Measurements from ENCODE around the gene GPRIN2. TPM values are rescaled to one million over a fixed set of nuclear protein-coding genes. Genes with fewer than 3 reads are reported as not detected.

The GPRIN2 gene
- polyA plus RNA-seq, 1 of the 3 experiments (the other 2 are of a cell fraction), result 0.03 TPM

DNA sequence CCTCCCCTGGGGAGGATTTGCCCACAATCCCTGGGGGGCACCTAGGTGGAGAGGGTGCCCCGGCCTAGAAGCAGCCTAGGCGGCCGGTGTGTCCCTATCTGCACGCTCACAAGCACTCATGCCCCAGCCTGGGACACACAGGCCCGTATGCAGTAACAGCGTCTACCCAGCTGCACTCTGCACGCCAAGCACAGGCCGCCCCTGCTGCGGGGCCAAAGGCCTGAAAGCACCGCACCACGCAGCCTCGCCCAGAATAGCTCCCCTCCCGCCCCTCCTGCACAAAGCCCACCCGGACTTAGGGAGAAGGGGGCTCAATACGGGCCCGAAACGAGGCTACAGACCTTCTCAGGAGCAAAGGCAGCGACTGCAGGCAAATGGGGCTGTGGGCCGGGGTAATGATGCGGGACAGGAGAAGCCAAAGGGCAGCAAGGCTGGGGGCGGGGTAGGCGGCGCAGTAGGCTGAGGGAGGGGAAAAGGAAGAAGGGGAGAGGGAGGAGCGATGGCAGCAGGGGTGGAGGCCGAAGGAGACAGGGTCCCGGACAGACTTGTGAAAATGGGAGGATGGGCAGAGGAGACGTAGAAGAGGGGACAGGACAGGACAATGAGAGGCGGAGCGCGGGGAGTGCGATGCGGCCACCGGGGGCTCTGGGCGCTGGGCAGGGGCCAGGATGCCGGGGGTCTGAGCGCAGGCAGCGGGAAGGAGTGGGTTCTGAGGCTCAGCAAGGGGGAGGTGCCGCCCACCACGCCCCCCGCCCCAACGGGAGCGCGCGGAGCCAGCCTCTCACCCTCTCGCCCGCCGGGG lies 544 bp downstream of the GPRIN2 start:
- Histone ChIP-seq H3K4me3 (ENCODE audit: low read depth in 2 of 2, low read length in 1 of 2) (peak overlapping the region; percentile 45 to 49), H3K36me3 (replicated peaks in 1 of 2; ENCODE audit: control insufficient read depth in 1 of 2, insufficient read depth in 2 of 2, low read length in 1 of 2) (no peaks in the 10 kb centered on the region), H3K9me2 (no peaks in the 10 kb centered on the region), H3F3A (replicated peaks; ENCODE audit: insufficient read depth) (no peaks in the 10 kb centered on the region), H3K79me2 (ENCODE audit: insufficient read depth) (no peaks in the 10 kb centered on the region), H3K9ac (no peak overlapping the region), H3K27ac (ENCODE audit: low read depth in 2 of 2, low read length in 1 of 2) (no peak overlapping the region), H3K27me3 (ENCODE audit: insufficient read depth) (peaks cover 33% of the 10 kb centered on the region), H2AFZ (ENCODE audit: low read depth) (no peak overlapping the region), H4K20me1 (ENCODE audit: insufficient read depth) (no peaks in the 10 kb centered on the region), H3K4me2 (peak overlapping the region; percentile 68; the same call in 1 of the 2 replicates), H3K9me3 (no peaks in the 10 kb centered on the region), H3K4me1 (ENCODE audit: control insufficient read depth in 1 of 2, insufficient read depth in 2 of 2, low read depth in 1 of 2, low read length in 1 of 2) (peaks cover 0 to 3% of the 10 kb centered on the region in 2 experiments; a peak in 1 of 4 replicates)
- DNase-seq, result no peak
- CTCF ChIA-PET, result interaction anchor here (0.5 to 1.3 kb wide), 7 partner anchors 9 to 327 kb away, joined by 3 to 4 read pairs (median 3); no protein-coding TSS in a partner anchor
- POLR2A ChIA-PET, result no interaction called here
- 50% methylated on average over 47 of the region's 47 CpGs for WGBS (ENCODE audit: low lambda C conversion rate)
- TF ChIP-seq ELF1 (IDR thresholded peaks at IDR 0.05) (no peak), YY1 (IDR thresholded peaks at IDR 0.05; ENCODE audit: low read depth) (no peak), TAF1 (IDR thresholded peaks at IDR 0.05; ENCODE audit: borderline replicate concordance, low read depth, low read length) (no peak), NFIC (IDR thresholded peaks at IDR 0.05; ENCODE audit: borderline replicate concordance) (no peak), RAD21 (IDR thresholded peaks at IDR 0.05; ENCODE audit: low read length) (no peak), EP300 (IDR thresholded peaks at IDR 0.05; ENCODE audit: borderline replicate concordance in 1 of 2, low read depth in 1 of 2, low read length in 1 of 2) (no peak), RCOR1 (IDR thresholded peaks at IDR 0.05; ENCODE audit: low read length) (no peak), GABPA (IDR thresholded peaks at IDR 0.05; ENCODE audit: low read depth) (no peak), SIN3A (IDR thresholded peaks at IDR 0.05; ENCODE audit: borderline replicate concordance, low read depth, low read length) (no peak), FOSL2 (IDR thresholded peaks at IDR 0.05; ENCODE audit: borderline replicate concordance, low read depth) (no peak), EZH2phosphoT487 (IDR thresholded peaks at IDR 0.05; ENCODE audit: borderline replicate concordance, low read depth) (no peak), MXI1 (IDR thresholded peaks at IDR 0.05; ENCODE audit: low read depth, low read length) (no peak)
- TF ChIP-seq, protein P1, sequence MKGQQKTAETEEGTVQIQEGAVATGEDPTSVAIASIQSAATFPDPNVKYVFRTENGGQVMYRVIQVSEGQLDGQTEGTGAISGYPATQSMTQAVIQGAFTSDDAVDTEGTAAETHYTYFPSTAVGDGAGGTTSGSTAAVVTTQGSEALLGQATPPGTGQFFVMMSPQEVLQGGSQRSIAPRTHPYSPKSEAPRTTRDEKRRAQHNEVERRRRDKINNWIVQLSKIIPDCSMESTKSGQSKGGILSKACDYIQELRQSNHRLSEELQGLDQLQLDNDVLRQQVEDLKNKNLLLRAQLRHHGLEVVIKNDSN (IDR thresholded peaks at IDR 0.05; ENCODE audit: borderline replicate concordance, low read depth), result no peak
- TF ChIP-seq, protein P2, sequence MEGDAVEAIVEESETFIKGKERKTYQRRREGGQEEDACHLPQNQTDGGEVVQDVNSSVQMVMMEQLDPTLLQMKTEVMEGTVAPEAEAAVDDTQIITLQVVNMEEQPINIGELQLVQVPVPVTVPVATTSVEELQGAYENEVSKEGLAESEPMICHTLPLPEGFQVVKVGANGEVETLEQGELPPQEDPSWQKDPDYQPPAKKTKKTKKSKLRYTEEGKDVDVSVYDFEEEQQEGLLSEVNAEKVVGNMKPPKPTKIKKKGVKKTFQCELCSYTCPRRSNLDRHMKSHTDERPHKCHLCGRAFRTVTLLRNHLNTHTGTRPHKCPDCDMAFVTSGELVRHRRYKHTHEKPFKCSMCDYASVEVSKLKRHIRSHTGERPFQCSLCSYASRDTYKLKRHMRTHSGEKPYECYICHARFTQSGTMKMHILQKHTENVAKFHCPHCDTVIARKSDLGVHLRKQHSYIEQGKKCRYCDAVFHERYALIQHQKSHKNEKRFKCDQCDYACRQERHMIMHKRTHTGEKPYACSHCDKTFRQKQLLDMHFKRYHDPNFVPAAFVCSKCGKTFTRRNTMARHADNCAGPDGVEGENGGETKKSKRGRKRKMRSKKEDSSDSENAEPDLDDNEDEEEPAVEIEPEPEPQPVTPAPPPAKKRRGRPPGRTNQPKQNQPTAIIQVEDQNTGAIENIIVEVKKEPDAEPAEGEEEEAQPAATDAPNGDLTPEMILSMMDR (IDR thresholded peaks at IDR 0.05), result no peak
- TF ChIP-seq, protein P3, sequence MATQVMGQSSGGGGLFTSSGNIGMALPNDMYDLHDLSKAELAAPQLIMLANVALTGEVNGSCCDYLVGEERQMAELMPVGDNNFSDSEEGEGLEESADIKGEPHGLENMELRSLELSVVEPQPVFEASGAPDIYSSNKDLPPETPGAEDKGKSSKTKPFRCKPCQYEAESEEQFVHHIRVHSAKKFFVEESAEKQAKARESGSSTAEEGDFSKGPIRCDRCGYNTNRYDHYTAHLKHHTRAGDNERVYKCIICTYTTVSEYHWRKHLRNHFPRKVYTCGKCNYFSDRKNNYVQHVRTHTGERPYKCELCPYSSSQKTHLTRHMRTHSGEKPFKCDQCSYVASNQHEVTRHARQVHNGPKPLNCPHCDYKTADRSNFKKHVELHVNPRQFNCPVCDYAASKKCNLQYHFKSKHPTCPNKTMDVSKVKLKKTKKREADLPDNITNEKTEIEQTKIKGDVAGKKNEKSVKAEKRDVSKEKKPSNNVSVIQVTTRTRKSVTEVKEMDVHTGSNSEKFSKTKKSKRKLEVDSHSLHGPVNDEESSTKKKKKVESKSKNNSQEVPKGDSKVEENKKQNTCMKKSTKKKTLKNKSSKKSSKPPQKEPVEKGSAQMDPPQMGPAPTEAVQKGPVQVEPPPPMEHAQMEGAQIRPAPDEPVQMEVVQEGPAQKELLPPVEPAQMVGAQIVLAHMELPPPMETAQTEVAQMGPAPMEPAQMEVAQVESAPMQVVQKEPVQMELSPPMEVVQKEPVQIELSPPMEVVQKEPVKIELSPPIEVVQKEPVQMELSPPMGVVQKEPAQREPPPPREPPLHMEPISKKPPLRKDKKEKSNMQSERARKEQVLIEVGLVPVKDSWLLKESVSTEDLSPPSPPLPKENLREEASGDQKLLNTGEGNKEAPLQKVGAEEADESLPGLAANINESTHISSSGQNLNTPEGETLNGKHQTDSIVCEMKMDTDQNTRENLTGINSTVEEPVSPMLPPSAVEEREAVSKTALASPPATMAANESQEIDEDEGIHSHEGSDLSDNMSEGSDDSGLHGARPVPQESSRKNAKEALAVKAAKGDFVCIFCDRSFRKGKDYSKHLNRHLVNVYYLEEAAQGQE (IDR thresholded peaks at IDR 0.05; ENCODE audit: low read depth, low read length), result no peak
- TF ChIP-seq, protein P4, sequence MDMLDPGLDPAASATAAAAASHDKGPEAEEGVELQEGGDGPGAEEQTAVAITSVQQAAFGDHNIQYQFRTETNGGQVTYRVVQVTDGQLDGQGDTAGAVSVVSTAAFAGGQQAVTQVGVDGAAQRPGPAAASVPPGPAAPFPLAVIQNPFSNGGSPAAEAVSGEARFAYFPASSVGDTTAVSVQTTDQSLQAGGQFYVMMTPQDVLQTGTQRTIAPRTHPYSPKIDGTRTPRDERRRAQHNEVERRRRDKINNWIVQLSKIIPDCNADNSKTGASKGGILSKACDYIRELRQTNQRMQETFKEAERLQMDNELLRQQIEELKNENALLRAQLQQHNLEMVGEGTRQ (IDR thresholded peaks at IDR 0.05; ENCODE audit: borderline replicate concordance, low read depth, low read length), result no peak

All from SK-N-SH (cell line).